Measurements from ENCODE around the gene DLX6.

The DLX6 gene

GRCh38 chr7:97017192-97018125, 12.1 kb downstream of the DLX6 start:
- H3K4me1 ChIP-seq (ENCODE audit: control insufficient read depth, insufficient read depth, low read length), result peaks cover 4% of the 10 kb centered on the region
- H3K27me3 ChIP-seq (ENCODE audit: control insufficient read depth, insufficient read depth, low read length), result peaks cover 97% of the 10 kb centered on the region
- WGBS (ENCODE audit: insufficient coverage, insufficient read length), result no CpG with 5 or more reads among the region's 37 CpGs
- no peaks in the 10 kb centered on the region for H3K9me3 ChIP-seq (ENCODE audit: control insufficient read depth, insufficient read depth, low read length)
- DNase-seq (ENCODE audit: low read depth, low spot score), result no peak
- H3K27ac ChIP-seq (ENCODE audit: low read length), result no peak overlapping the region
- H3K4me3 ChIP-seq (ENCODE audit: low read length), result no peak overlapping the region
- H3K36me3 ChIP-seq (ENCODE audit: control insufficient read depth, insufficient read depth, low read length), result no peaks in the 10 kb centered on the region

- H3K27me3 ChIP-seq (ENCODE audit: control insufficient read depth, insufficient read depth, low read length), result peaks cover 98% of the 10 kb centered on the region
- H3K9me3 ChIP-seq (ENCODE audit: control insufficient read depth, insufficient read depth, low read length), result no peaks in the 10 kb centered on the region
- no peaks in the 10 kb centered on the region for H3K36me3 ChIP-seq (ENCODE audit: control insufficient read depth, insufficient read depth, low read length)
- peaks cover 6% of the 10 kb centered on the region for H3K4me1 ChIP-seq (ENCODE audit: control insufficient read depth, insufficient read depth, low read length)
- H3K27ac ChIP-seq (ENCODE audit: low read length), result no peak overlapping the region
- no CpG with 5 or more reads among the region's 22 CpGs for WGBS (ENCODE audit: insufficient coverage, insufficient read length)
- DNase-seq (ENCODE audit: low read depth, low spot score), result no peak
- no peak overlapping the region for H3K4me3 ChIP-seq (ENCODE audit: low read length)
Observed at GRCh38 chr7:97018126-97018601, 12.8 kb downstream of the DLX6 start.

GRCh38 chr7:97018791-97019531, 13.6 kb downstream of the DLX6 start:
- H3K4me3 ChIP-seq (ENCODE audit: low read length), result no peak overlapping the region
- no peak overlapping the region for H3K27ac ChIP-seq (ENCODE audit: low read length)
- DNase-seq (ENCODE audit: low read depth, low spot score), result no peak
- WGBS (ENCODE audit: insufficient coverage, insufficient read length), result no CpG with 5 or more reads among the region's 19 CpGs
- H3K9me3 ChIP-seq (ENCODE audit: control insufficient read depth, insufficient read depth, low read length), result no peaks in the 10 kb centered on the region
- H3K27me3 ChIP-seq (ENCODE audit: control insufficient read depth, insufficient read depth, low read length), result peaks cover 98% of the 10 kb centered on the region
- H3K36me3 ChIP-seq (ENCODE audit: control insufficient read depth, insufficient read depth, low read length), result no peaks in the 10 kb centered on the region
- H3K4me1 ChIP-seq (ENCODE audit: control insufficient read depth, insufficient read depth, low read length), result peaks cover 6% of the 10 kb centered on the region

GRCh38 chr7:97019710-97020225, 14.4 kb downstream of the DLX6 start:
- Histone ChIP-seq H3K27me3 (ENCODE audit: control insufficient read depth, insufficient read depth, low read length) (peaks cover 96% of the 10 kb centered on the region), H3K4me1 (ENCODE audit: control insufficient read depth, insufficient read depth, low read length) (peaks cover 6% of the 10 kb centered on the region)
- DNase-seq (ENCODE audit: low read depth, low spot score), result no peak

GRCh38 chr7:97020601-97020995, 15.2 kb downstream of the DLX6 start:
- H3K4me1 ChIP-seq (ENCODE audit: control insufficient read depth, insufficient read depth, low read length), result peaks cover 6% of the 10 kb centered on the region
- H3K36me3 ChIP-seq (ENCODE audit: control insufficient read depth, insufficient read depth, low read length), result no peaks in the 10 kb centered on the region
- H3K9me3 ChIP-seq (ENCODE audit: control insufficient read depth, insufficient read depth, low read length), result no peaks in the 10 kb centered on the region
- no CpG with 5 or more reads among the region's 17 CpGs for WGBS (ENCODE audit: insufficient coverage, insufficient read length)
- H3K27ac ChIP-seq (ENCODE audit: low read length), result no peak overlapping the region
- DNase-seq (ENCODE audit: low read depth, low spot score), result no peak
- peak overlapping the region; percentile 11; the same call in 1 of the 2 replicates for H3K4me3 ChIP-seq (ENCODE audit: low read length)
- peaks cover 96% of the 10 kb centered on the region for H3K27me3 ChIP-seq (ENCODE audit: control insufficient read depth, insufficient read depth, low read length)

More at GRCh38 chr7:97019710-97020225, 14.4 kb downstream of the DLX6 start:
- no CpG with 5 or more reads among the region's 5 CpGs for WGBS (ENCODE audit: insufficient coverage, insufficient read length)
- no peaks in the 10 kb centered on the region for H3K36me3 ChIP-seq (ENCODE audit: control insufficient read depth, insufficient read depth, low read length)
- no peak overlapping the region for H3K4me3 ChIP-seq (ENCODE audit: low read length)
- no peak overlapping the region for H3K27ac ChIP-seq (ENCODE audit: low read length)
- no peaks in the 10 kb centered on the region for H3K9me3 ChIP-seq (ENCODE audit: control insufficient read depth, insufficient read depth, low read length)

- no CpG with 5 or more reads among the region's 67 CpGs for WGBS (ENCODE audit: insufficient coverage, insufficient read length)
- Histone ChIP-seq H3K27ac (ENCODE audit: low read length) (no peak overlapping the region), H3K4me3 (ENCODE audit: low read length) (peak overlapping the region; percentile 22; the same call in 1 of the 2 replicates), H3K36me3 (ENCODE audit: control insufficient read depth, insufficient read depth, low read length) (no peaks in the 10 kb centered on the region), H3K27me3 (ENCODE audit: control insufficient read depth, insufficient read depth, low read length) (peaks cover 96% of the 10 kb centered on the region), H3K4me1 (ENCODE audit: control insufficient read depth, insufficient read depth, low read length) (peaks cover 5% of the 10 kb centered on the region), H3K9me3 (ENCODE audit: control insufficient read depth, insufficient read depth, low read length) (no peaks in the 10 kb centered on the region)
- no peak for DNase-seq (ENCODE audit: low read depth, low spot score)
Observed at GRCh38 chr7:97020996-97021746, 15.8 kb downstream of the DLX6 start.

GRCh38 chr7:97021747-97022490, 16.6 kb downstream of the DLX6 start:
- no peak overlapping the region for H3K27ac ChIP-seq (ENCODE audit: low read length)
- no CpG with 5 or more reads among the region's 39 CpGs for WGBS (ENCODE audit: insufficient coverage, insufficient read length)
- no peaks in the 10 kb centered on the region for H3K36me3 ChIP-seq (ENCODE audit: control insufficient read depth, insufficient read depth, low read length)
- no peaks in the 10 kb centered on the region for H3K9me3 ChIP-seq (ENCODE audit: control insufficient read depth, insufficient read depth, low read length)
- H3K4me3 ChIP-seq (ENCODE audit: low read length), result no peak overlapping the region
- no peak for DNase-seq (ENCODE audit: low read depth, low spot score)
- H3K4me1 ChIP-seq (ENCODE audit: control insufficient read depth, insufficient read depth, low read length), result peaks cover 4% of the 10 kb centered on the region
- H3K27me3 ChIP-seq (ENCODE audit: control insufficient read depth, insufficient read depth, low read length), result peaks cover 96% of the 10 kb centered on the region

- Histone ChIP-seq H3K27ac (ENCODE audit: low read length) (no peak overlapping the region), H3K4me3 (ENCODE audit: low read length) (no peak overlapping the region), H3K4me1 (ENCODE audit: control insufficient read depth, insufficient read depth, low read length) (peaks cover 7% of the 10 kb centered on the region), H3K9me3 (ENCODE audit: control insufficient read depth, insufficient read depth, low read length) (no peaks in the 10 kb centered on the region), H3K27me3 (ENCODE audit: control insufficient read depth, insufficient read depth, low read length) (peaks cover 94% of the 10 kb centered on the region), H3K36me3 (ENCODE audit: control insufficient read depth, insufficient read depth, low read length) (no peaks in the 10 kb centered on the region)
- WGBS (ENCODE audit: insufficient coverage, insufficient read length), result no CpG with 5 or more reads among the region's 35 CpGs
- DNase-seq (ENCODE audit: low read depth, low spot score), result no peak
Observed at GRCh38 chr7:97022491-97023306, 17.3 kb downstream of the DLX6 start.
